Measurements from ENCODE around the gene RXRB. TPM values are rescaled to one million over a fixed set of nuclear protein-coding genes. Genes with fewer than 3 reads are reported as not detected.

Gene RXRB
- polyA plus RNA-seq, 1 donor (not counting 4 experiments of a cell fraction or from before 2014, with no cell fraction given): 23.2 TPM

DNA sequence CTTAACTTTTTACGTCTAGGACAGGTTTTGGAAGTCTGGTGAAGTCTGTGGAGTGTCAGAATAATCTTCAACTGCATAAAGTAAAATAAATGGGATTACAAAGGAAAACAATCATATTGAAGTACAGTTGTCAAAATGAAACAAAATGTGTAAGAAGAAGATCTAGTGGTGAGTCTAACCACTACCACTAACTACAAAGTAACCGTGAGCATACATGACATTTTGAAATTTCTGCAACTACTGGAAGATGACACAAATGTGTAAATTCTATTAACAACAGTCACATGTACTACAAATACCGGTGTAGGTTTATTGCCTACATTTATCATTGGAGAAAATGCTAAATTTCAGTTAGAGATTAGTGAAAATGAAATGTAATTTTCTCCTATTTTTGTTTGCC, 41.5 kb upstream of the RXRB start:
- no peaks in the 10 kb centered on the region for H3K9me1 ChIP-seq (ENCODE audit: control insufficient read depth, extremely low read depth, insufficient read depth, low read length)
- H3K4me1 ChIP-seq (ENCODE audit: control insufficient read depth, extremely low read depth, insufficient read depth, low read length): no peaks in the 10 kb centered on the region
- dilution Hi-C loops (cut with MboI; ENCODE audit: extremely low pct_ligation_motif_present, low sequenced_read_pairs): no loop called here
- no peak overlapping the region for H3K27ac ChIP-seq (ENCODE audit: control insufficient read depth, insufficient read depth, low read length)
- H3K27me3 ChIP-seq (ENCODE audit: control insufficient read depth, extremely low read depth, insufficient read depth, low read length): peaks cover 3% of the 10 kb centered on the region
- H3K36me3 ChIP-seq (ENCODE audit: control insufficient read depth in 2 of 2, extremely low read depth in 1 of 2, insufficient read depth in 2 of 2, low read length in 2 of 2): no peaks in the 10 kb centered on the region
- no peak for DNase-seq (ENCODE audit: low read depth, low spot score)
- H3K4me3 ChIP-seq (ENCODE audit: control insufficient read depth in 2 of 3, extremely low read depth in 1 of 3, insufficient read depth in 2 of 3, low read depth in 1 of 3, low read length in 3 of 3): no peak overlapping the region
- TF ChIP-seq, protein P1, sequence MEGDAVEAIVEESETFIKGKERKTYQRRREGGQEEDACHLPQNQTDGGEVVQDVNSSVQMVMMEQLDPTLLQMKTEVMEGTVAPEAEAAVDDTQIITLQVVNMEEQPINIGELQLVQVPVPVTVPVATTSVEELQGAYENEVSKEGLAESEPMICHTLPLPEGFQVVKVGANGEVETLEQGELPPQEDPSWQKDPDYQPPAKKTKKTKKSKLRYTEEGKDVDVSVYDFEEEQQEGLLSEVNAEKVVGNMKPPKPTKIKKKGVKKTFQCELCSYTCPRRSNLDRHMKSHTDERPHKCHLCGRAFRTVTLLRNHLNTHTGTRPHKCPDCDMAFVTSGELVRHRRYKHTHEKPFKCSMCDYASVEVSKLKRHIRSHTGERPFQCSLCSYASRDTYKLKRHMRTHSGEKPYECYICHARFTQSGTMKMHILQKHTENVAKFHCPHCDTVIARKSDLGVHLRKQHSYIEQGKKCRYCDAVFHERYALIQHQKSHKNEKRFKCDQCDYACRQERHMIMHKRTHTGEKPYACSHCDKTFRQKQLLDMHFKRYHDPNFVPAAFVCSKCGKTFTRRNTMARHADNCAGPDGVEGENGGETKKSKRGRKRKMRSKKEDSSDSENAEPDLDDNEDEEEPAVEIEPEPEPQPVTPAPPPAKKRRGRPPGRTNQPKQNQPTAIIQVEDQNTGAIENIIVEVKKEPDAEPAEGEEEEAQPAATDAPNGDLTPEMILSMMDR (optimal IDR thresholded peaks at IDR 0.05 in 1 of 3, IDR thresholded peaks at IDR 0.05 in 1 of 3, conservative IDR thresholded peaks at IDR 0.05 in 1 of 3; ENCODE audit: extremely low read depth in 1 of 3, insufficient read depth in 2 of 3, low read length in 3 of 3): no peak
- no peak for TF ChIP-seq EZH2 (IDR thresholded peaks at IDR 0.05; ENCODE audit: low read length)
- no peak for FAIRE-seq
- no peaks in the 10 kb centered on the region for H3K9me3 ChIP-seq (ENCODE audit: control insufficient read depth, low read depth, low read length)
- H2AFZ ChIP-seq (ENCODE audit: control insufficient read depth, low read length): no peak overlapping the region
- no peaks in the 10 kb centered on the region for H3K79me2 ChIP-seq (ENCODE audit: control insufficient read depth, insufficient read depth, low read length)
- no peaks in the 10 kb centered on the region for H4K20me1 ChIP-seq (ENCODE audit: control insufficient read depth, extremely low read depth, insufficient read depth, low read length)
- H3K9ac ChIP-seq (ENCODE audit: control insufficient read depth, extremely low read depth, insufficient read depth, low read length): no peak overlapping the region
- H3K4me2 ChIP-seq (ENCODE audit: control insufficient read depth, extremely low read depth, insufficient read depth, low read depth, low read length): no peak overlapping the region

DNA sequence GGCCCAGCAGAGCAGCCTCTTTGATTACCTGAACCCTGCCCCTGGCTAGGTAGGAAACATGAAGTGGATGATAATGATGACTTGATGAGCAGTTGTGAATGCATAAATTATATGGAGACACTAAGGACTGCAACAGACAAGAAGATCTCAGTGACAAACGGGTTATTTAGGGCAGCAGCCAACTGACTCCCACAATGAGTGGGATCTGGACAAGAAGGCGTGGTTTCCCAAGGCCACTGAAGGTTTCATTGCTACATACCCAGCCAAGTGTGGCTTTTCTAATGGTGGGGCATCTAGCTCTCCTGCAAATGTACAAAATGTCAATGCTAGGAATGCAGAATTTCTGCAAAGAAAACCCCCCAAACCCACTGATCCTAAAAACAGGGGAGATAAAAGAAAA, 37.3 kb upstream of the RXRB start:
- H3K4me1 ChIP-seq (ENCODE audit: control insufficient read depth, extremely low read depth, insufficient read depth, low read length): no peaks in the 10 kb centered on the region
- H3K9me3 ChIP-seq (ENCODE audit: control insufficient read depth, low read depth, low read length): no peaks in the 10 kb centered on the region
- TF ChIP-seq, protein P1 (optimal IDR thresholded peaks at IDR 0.05 in 1 of 3, IDR thresholded peaks at IDR 0.05 in 1 of 3, conservative IDR thresholded peaks at IDR 0.05 in 1 of 3; ENCODE audit: extremely low read depth in 1 of 3, insufficient read depth in 2 of 3, low read length in 3 of 3): no peak
- TF ChIP-seq EZH2 (IDR thresholded peaks at IDR 0.05; ENCODE audit: low read length): no peak
- DNase-seq (ENCODE audit: low read depth, low spot score): no peak
- no peak overlapping the region for H3K27ac ChIP-seq (ENCODE audit: control insufficient read depth, insufficient read depth, low read length)
- FAIRE-seq: no peak
- H3K36me3 ChIP-seq (ENCODE audit: control insufficient read depth in 2 of 2, extremely low read depth in 1 of 2, insufficient read depth in 2 of 2, low read length in 2 of 2): no peaks in the 10 kb centered on the region
- no peaks in the 10 kb centered on the region for H4K20me1 ChIP-seq (ENCODE audit: control insufficient read depth, extremely low read depth, insufficient read depth, low read length)
- H3K9me1 ChIP-seq (ENCODE audit: control insufficient read depth, extremely low read depth, insufficient read depth, low read length): no peaks in the 10 kb centered on the region
- H2AFZ ChIP-seq (ENCODE audit: control insufficient read depth, low read length): no peak overlapping the region
- no peak overlapping the region for H3K9ac ChIP-seq (ENCODE audit: control insufficient read depth, extremely low read depth, insufficient read depth, low read length)
- no peak overlapping the region for H3K4me2 ChIP-seq (ENCODE audit: control insufficient read depth, extremely low read depth, insufficient read depth, low read depth, low read length)
- H3K4me3 ChIP-seq (ENCODE audit: control insufficient read depth in 2 of 3, extremely low read depth in 1 of 3, insufficient read depth in 2 of 3, low read depth in 1 of 3, low read length in 3 of 3): no peak overlapping the region
- no peaks in the 10 kb centered on the region for H3K79me2 ChIP-seq (ENCODE audit: control insufficient read depth, insufficient read depth, low read length)
- dilution Hi-C loops (cut with MboI; ENCODE audit: extremely low pct_ligation_motif_present, low sequenced_read_pairs): no loop called here
- H3K27me3 ChIP-seq (ENCODE audit: control insufficient read depth, extremely low read depth, insufficient read depth, low read length): peaks cover 7% of the 10 kb centered on the region

Data from keratinocyte (primary cell).